Endothelial cell of umbilical vein (primary cell): ENCODE results near the gene ILRUN. TPM values are rescaled to one million over a fixed set of nuclear protein-coding genes. Genes with fewer than 3 reads are reported as not detected.

Experiments
- BruUV-seq: library from RNA; stranded (reverse); fragments of 400-500 nt; replicated peaks from 2 replicates; lab custom pipeline; 2021; lab: Mats Ljungman, UMichigan
- CTCF ChIA-PET: fragments of 300-600, 350-600 bp; sonication (Branson Sonifier 250); formaldehyde crosslinking; loops from one replicate; lab custom pipeline; 2021; ENCODE audit warnings: antibody characterized with exemption, inconsistent platforms; lab: Charles Lee
- POLR2A ChIA-PET: fragments of 300-600, 350-600 bp; sonication (Branson Sonifier 250); formaldehyde crosslinking; loops from one replicate; lab custom pipeline; 2021; ENCODE audit warnings: antibody characterized with exemption, inconsistent platforms; lab: Charles Lee
- DNase-seq: peaks from one replicate; pipeline ENCODE4 v3.0.0-alpha.2; 2011; ENCODE audit warnings: low read depth, low spot score
- FAIRE-seq: peaks from 2 replicates; lab custom pipeline; 2011; peaks lifted over from hg19 to GRCh38; lab: Jason Lieb, UNC
- H2AFZ ChIP-seq: 2 replicates; pipeline ENCODE4 v1.6.0; 2012; ENCODE audit warnings: low read depth, low read length, control low read depth, inconsistent platforms
- H3K27ac ChIP-seq: 2 replicates; pipeline ENCODE4 v1.5.1; 2011; ENCODE audit warnings: low read depth, mild to moderate bottlenecking, control low read depth, low read length, moderate library complexity; ENCODE audit not compliant: insufficient read depth
- H3K27me3 ChIP-seq, 2 experiments: 2 replicates each; pipeline versions ENCODE4 v1.6.0 to v1.6.1; 2011; ENCODE audit warnings: low read length in 2 of 2, mixed read lengths in 1 of 2; ENCODE audit not compliant: control insufficient read depth in 2 of 2, insufficient read depth in 2 of 2
- H3K36me3 ChIP-seq, 2 experiments: 2 replicates in 1 of 2; 3 replicates in 1 of 2; pipeline ENCODE4 v1.5.1; 2011; ENCODE audit warnings: low read length in 2 of 2, mild to moderate bottlenecking in 1 of 2, moderate library complexity in 1 of 2; ENCODE audit not compliant: control insufficient read depth in 2 of 2, insufficient read depth in 2 of 2; ENCODE audit errors: extremely low read depth in 1 of 2
- H3K4me1 ChIP-seq: 3 replicates; pipeline ENCODE4 v1.5.1; 2011; ENCODE audit warnings: mild to moderate bottlenecking, low read length; ENCODE audit not compliant: control insufficient read depth, insufficient read depth; ENCODE audit errors: extremely low read depth
- H3K4me2 ChIP-seq: 2 replicates; pipeline ENCODE4 v1.6.1; 2011; ENCODE audit warnings: low read length, control low read depth, mixed read lengths; ENCODE audit not compliant: insufficient read depth
- H3K4me3 ChIP-seq, 3 experiments: fragments of 200-600 bp in 1 of 3; sonication (generic), shearing (Covaris generic) in 1 of 3; replicated peaks in 1 of 3; 2 replicates each; pipeline ENCODE4 v1.5.1; 2011 to 2016; ENCODE audit warnings: control low read depth in 3 of 3, low read length in 3 of 3, mild to moderate bottlenecking in 2 of 3, inconsistent platforms in 1 of 3, low read depth in 1 of 3, moderate library complexity in 1 of 3; ENCODE audit not compliant: insufficient read depth in 1 of 3
- H3K79me2 ChIP-seq: 2 replicates; pipeline ENCODE4 v1.6.0; 2012; ENCODE audit warnings: low read length, inconsistent platforms; ENCODE audit not compliant: control insufficient read depth, insufficient read depth
- H3K9ac ChIP-seq: replicated peaks from 2 replicates; pipeline ENCODE3; 2011; ENCODE audit warnings: low read length, control low read depth; ENCODE audit not compliant: insufficient read depth; ENCODE audit errors: extremely low read depth
- H3K9me1 ChIP-seq: replicated peaks from 3 replicates; pipeline ENCODE4 v1.6.0; 2011; ENCODE audit warnings: mild to moderate bottlenecking, low read length; ENCODE audit not compliant: control insufficient read depth, insufficient read depth; ENCODE audit errors: extremely low read depth
- H3K9me3 ChIP-seq: replicated peaks from 2 replicates; pipeline ENCODE4 v1.5.1; 2012; ENCODE audit warnings: low read length, inconsistent platforms; ENCODE audit not compliant: control insufficient read depth, insufficient read depth
- H4K20me1 ChIP-seq: replicated peaks from 2 replicates; pipeline ENCODE3; 2011; ENCODE audit warnings: mild to moderate bottlenecking, low read length; ENCODE audit not compliant: control insufficient read depth, insufficient read depth; ENCODE audit errors: extremely low read depth
- CTCF ChIP-seq, 2 donors: IDR thresholded peaks; 1 replicate in 1 of 2; 2 replicates in 1 of 2; pipeline ENCODE4 v1.5.1; 2011; ENCODE audit warnings: low read length in 2 of 2, mild to moderate bottlenecking in 2 of 2, moderate library complexity in 2 of 2, control low read depth in 1 of 2, inconsistent platforms in 1 of 2, low read depth in 1 of 2; ENCODE audit not compliant: insufficient read depth in 1 of 2; ENCODE audit errors: extremely low read depth in 1 of 2
- MAX ChIP-seq: IDR thresholded peaks from 2 replicates; pipeline ENCODE4 v1.6.1; 2011; ENCODE audit not compliant: insufficient read depth, insufficient read length
- POLR2AphosphoS5 ChIP-seq: IDR thresholded peaks from 2 replicates; pipeline ENCODE4 v1.6.1; 2012; ENCODE audit warnings: low read depth, mild to moderate bottlenecking, control low read depth, low read length, moderate library complexity; ENCODE audit not compliant: insufficient read depth
- dilution Hi-C: fragments of 300-500 bp; cut with MboI; formaldehyde crosslinking; loops from one replicate; pipeline ENCODE4 v1.15.0; 2019; ENCODE audit warnings: low sequenced_read_pairs; ENCODE audit not compliant: extremely low pct_ligation_motif_present
- intact Hi-C: fragments of 100-400 bp; cut with micrococcal nuclease; formaldehyde crosslinking; loops from one replicate; pipeline ENCODE4 v1.10.0; 2022
- polyA plus RNA-seq, 4 experiments: library from polyadenylated mRNA; depleted of rRNA in 3 of 4; stranded (reverse) in 3 of 4; unstranded in 1 of 4; fragments of >200 nt; gene quantifications; 2 replicates each; pipeline versions ENCODE4 v1.2.1 to v1.2.3, GENCODE V29; 2011 to 2012; ENCODE audit warnings: missing spikeins in 1 of 4
- total RNA-seq: library from RNA; stranded (reverse); gene quantifications from 2 replicates; pipeline ENCODE4 v1.2.3, GENCODE V29; 2021

The ILRUN gene
- total and polyA plus RNA-seq, 2 donors (not counting 3 experiments of a cell fraction or from before 2014, with no cell fraction given), result 30.5 to 48.9 TPM

GRCh38 chr6:34696189-34696738, 303 bp downstream of the ILRUN start:
- CTCF ChIA-PET, result interaction anchor here (0.6 to 1.6 kb wide), 9 partner anchors 10 to 282 kb away, joined by 3 to 6 read pairs (median 4); partner anchors contain the start of genes BLTP3A and SNRPC
- no peak for TF ChIP-seq CTCF (IDR thresholded peaks at IDR 0.05; ENCODE audit: extremely low read depth in 1 of 2, insufficient read depth in 1 of 2, low read depth in 1 of 2, low read length in 2 of 2)
- TF ChIP-seq POLR2AphosphoS5, result no peak
- no peak for TF ChIP-seq MAX
- H4K20me1 ChIP-seq, result peaks cover 5% of the 10 kb centered on the region
- no peaks in the 10 kb centered on the region for H3K36me3 ChIP-seq
- no peak for FAIRE-seq
- POLR2A ChIA-PET, result interaction anchor here (0.5 to 1.3 kb wide), 4 partner anchors 39 to 427 kb away, joined by 3 to 4 read pairs (median 4); no protein-coding TSS in a partner anchor
- peak overlapping the region; percentile 81 to 92 (median 83) for H3K4me3 ChIP-seq
- H2AFZ ChIP-seq, result peak overlapping the region; percentile 96
- DNase-seq, result peak; percentile 60
- peaks cover 51% of the 10 kb centered on the region for H3K79me2 ChIP-seq
- no TSS peak for BruUV-seq
- no peaks in the 10 kb centered on the region for H3K9me3 ChIP-seq
- H3K27me3 ChIP-seq, result no peaks in the 10 kb centered on the region
- dilution Hi-C loops, result no loop called here
- peak overlapping the region; percentile 90 for H3K9ac ChIP-seq
- peaks cover 14% of the 10 kb centered on the region for H3K4me1 ChIP-seq
- H3K4me2 ChIP-seq, result peak overlapping the region; percentile 90
- H3K9me1 ChIP-seq, result no peaks in the 10 kb centered on the region
- intact Hi-C loops, result loop anchor here (1.0 to 5.0 kb wide), 2 partner anchors 39 to 61 kb away; partner anchors contain the start of gene SNRPC
- peak overlapping the region; percentile 77 for H3K27ac ChIP-seq
